Mesenteric fat pad (tissue), 1 donor: ENCODE results near the gene SNAP47. TPM values are rescaled to one million over a fixed set of nuclear protein-coding genes. Genes with fewer than 3 reads are reported as not detected.

ENCODE experiments used
- DNase-seq: peaks from one replicate; pipeline ENCODE4 v3.0.0-alpha.2; 2020; ENCODE audit warnings: low spot score
- total RNA-seq: library from RNA; stranded (reverse); fragmentation: NEBNext Ultra II Directional; extraction: Animal tissue kit (Norgen Biotek cat#: 25700); gene quantifications from one replicate; pipeline ENCODE4 v1.2.1, GENCODE V29; 2021
- donor health status: DM: yes; HTN: yes; CAD: no.

SNAP47 gene
- total RNA-seq, 1 donor from 2014 or later: 18.8 TPM

GRCh38 chr1:227795732-227796131 lies 60.5 kb downstream of the SNAP47 start:
- DNase-seq: no peak

- no peak for DNase-seq
Measured at GRCh38 chr1:227796359-227796915, 61.2 kb downstream of the SNAP47 start.

- DNase-seq: no peak
Measured at GRCh38 chr1:227797144-227797543, 61.9 kb downstream of the SNAP47 start.

- no peak for DNase-seq
Measured at GRCh38 chr1:227797625-227798024, 62.4 kb downstream of the SNAP47 start.

- no peak for DNase-seq
Measured at GRCh38 chr1:227798078-227798802, 63.0 kb downstream of the SNAP47 start.

- DNase-seq: no peak
Measured at GRCh38 chr1:227799756-227800155, 64.5 kb downstream of the SNAP47 start.

- no peak for DNase-seq
Measured at GRCh38 chr1:227803933-227804332, 68.7 kb downstream of the SNAP47 start.

GRCh38 chr1:227805606-227806197 lies 70.5 kb downstream of the SNAP47 start:
- DNase-seq: no peak

GRCh38 chr1:227808566-227808965 lies 73.3 kb downstream of the SNAP47 start:
- DNase-seq: no peak

GRCh38 chr1:227809026-227809425 lies 73.8 kb downstream of the SNAP47 start:
- no peak for DNase-seq

GRCh38 chr1:227813962-227814361 lies 78.7 kb downstream of the SNAP47 start:
- no peak for DNase-seq

GRCh38 chr1:227815468-227816409 lies 80.5 kb downstream of the SNAP47 start, which contains the start of gene PRSS38:
TSS of gene PRSS38 (plus strand) at chr1:227815675. CDS start at chr1:227815717, 42 bp downstream.
- DNase-seq: no peak

GRCh38 chr1:227816750-227817446 lies 81.7 kb downstream of the SNAP47 start:
- no peak for DNase-seq

GRCh38 chr1:227823537-227823936 lies 88.3 kb downstream of the SNAP47 start:
- no peak for DNase-seq

- no peak for DNase-seq
Measured at GRCh38 chr1:227824204-227824603, 89.0 kb downstream of the SNAP47 start.

GRCh38 chr1:227828786-227829185 lies 93.6 kb downstream of the SNAP47 start:
- DNase-seq: no peak

Other genes starting within 250 kb of the SNAP47 start
- 5.1 TPM for gene ZNF678, start 171.9 kb upstream of the SNAP47 start, total RNA-seq
- gene JMJD4, start 133 bp upstream of the SNAP47 start, total RNA-seq: 18.4 TPM
- gene PRSS38, start 80.2 kb downstream of the SNAP47 start, total RNA-seq: not detected
- gene WNT9A, start 212.5 kb downstream of the SNAP47 start, total RNA-seq: 1.3 TPM